ENCODE measurements around the gene PHLPP1. TPM values are rescaled to one million over a fixed set of nuclear protein-coding genes. Genes with fewer than 3 reads are reported as not detected.

Gene PHLPP1
- polyA plus RNA-seq, 2 of the 4 experiments (the other 2 are of a cell fraction): 6.5 to 12.1 TPM

DNA sequence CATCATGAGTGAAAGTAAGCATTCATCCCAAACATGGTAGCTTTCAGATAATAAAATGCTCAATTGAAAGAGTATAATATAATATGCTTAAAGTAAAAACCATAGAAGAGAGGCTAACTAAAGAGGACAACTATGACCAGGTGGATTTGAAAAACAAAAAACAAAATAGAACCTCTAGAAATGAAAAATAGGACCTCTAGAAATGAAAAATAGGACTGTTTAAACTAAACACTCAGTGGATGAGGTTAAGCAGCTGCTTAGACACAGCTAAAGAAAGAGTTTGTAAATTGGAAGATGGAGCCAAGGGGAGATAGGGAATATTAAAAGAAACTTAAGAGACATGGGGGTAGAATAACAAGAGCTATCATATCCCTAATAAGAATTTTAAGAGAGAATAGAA is 302.6 kb downstream of the PHLPP1 start:
- Histone ChIP-seq H3K4me3 (no peak overlapping the region), H3K4me1 (no peaks in the 10 kb centered on the region), H3K27ac (no peak overlapping the region), H3K4me2 (no peak overlapping the region), H3K9me3 (peaks cover 5% of the 10 kb centered on the region; the same call in 1 of the 3 replicates)
- no peak for FAIRE-seq
- no peak for ATAC-seq
- POLR2A ChIA-PET: no interaction called here
- DNase-seq (ENCODE audit: low read depth in 1 of 2, low spot score in 1 of 2): no peak
- TF ChIP-seq RARB (CRISPR knock-in tag; IDR thresholded peaks at IDR 0.05): no peak
- TF ChIP-seq REST (IDR thresholded peaks at IDR 0.05): no peak
- TF ChIP-seq NPAS2 (CRISPR knock-in tag; IDR thresholded peaks at IDR 0.05; ENCODE audit: borderline replicate concordance): no peak
- TF ChIP-seq, protein P1, sequence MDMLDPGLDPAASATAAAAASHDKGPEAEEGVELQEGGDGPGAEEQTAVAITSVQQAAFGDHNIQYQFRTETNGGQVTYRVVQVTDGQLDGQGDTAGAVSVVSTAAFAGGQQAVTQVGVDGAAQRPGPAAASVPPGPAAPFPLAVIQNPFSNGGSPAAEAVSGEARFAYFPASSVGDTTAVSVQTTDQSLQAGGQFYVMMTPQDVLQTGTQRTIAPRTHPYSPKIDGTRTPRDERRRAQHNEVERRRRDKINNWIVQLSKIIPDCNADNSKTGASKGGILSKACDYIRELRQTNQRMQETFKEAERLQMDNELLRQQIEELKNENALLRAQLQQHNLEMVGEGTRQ (IDR thresholded peaks at IDR 0.05): no peak
- no peak for TF ChIP-seq MYC (IDR thresholded peaks at IDR 0.05; ENCODE audit: borderline replicate concordance, low read length)
- no peak for TF ChIP-seq HES2 (IDR thresholded peaks at IDR 0.05)
- no peak for TF ChIP-seq PBX3 (IDR thresholded peaks at IDR 0.05)
- no peak for TF ChIP-seq RFX5 (IDR thresholded peaks at IDR 0.05)
- no peak for TF ChIP-seq GATA3 (IDR thresholded peaks at IDR 0.05; ENCODE audit: borderline replicate concordance)
- TF ChIP-seq E2F6 (IDR thresholded peaks at IDR 0.05; ENCODE audit: borderline replicate concordance, low read depth): no peak
- TF ChIP-seq, protein P2, sequence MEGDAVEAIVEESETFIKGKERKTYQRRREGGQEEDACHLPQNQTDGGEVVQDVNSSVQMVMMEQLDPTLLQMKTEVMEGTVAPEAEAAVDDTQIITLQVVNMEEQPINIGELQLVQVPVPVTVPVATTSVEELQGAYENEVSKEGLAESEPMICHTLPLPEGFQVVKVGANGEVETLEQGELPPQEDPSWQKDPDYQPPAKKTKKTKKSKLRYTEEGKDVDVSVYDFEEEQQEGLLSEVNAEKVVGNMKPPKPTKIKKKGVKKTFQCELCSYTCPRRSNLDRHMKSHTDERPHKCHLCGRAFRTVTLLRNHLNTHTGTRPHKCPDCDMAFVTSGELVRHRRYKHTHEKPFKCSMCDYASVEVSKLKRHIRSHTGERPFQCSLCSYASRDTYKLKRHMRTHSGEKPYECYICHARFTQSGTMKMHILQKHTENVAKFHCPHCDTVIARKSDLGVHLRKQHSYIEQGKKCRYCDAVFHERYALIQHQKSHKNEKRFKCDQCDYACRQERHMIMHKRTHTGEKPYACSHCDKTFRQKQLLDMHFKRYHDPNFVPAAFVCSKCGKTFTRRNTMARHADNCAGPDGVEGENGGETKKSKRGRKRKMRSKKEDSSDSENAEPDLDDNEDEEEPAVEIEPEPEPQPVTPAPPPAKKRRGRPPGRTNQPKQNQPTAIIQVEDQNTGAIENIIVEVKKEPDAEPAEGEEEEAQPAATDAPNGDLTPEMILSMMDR (IDR thresholded peaks at IDR 0.05): no peak
- no peak for TF ChIP-seq CBX2 (IDR thresholded peaks at IDR 0.05; ENCODE audit: borderline replicate concordance, low read depth)
- CTCF ChIA-PET: interaction anchor here (3.9 to 7.8 kb wide), 2 partner anchors 307 to 422 kb away, joined by 20 to 77 read pairs; no protein-coding TSS in a partner anchor

DNA sequence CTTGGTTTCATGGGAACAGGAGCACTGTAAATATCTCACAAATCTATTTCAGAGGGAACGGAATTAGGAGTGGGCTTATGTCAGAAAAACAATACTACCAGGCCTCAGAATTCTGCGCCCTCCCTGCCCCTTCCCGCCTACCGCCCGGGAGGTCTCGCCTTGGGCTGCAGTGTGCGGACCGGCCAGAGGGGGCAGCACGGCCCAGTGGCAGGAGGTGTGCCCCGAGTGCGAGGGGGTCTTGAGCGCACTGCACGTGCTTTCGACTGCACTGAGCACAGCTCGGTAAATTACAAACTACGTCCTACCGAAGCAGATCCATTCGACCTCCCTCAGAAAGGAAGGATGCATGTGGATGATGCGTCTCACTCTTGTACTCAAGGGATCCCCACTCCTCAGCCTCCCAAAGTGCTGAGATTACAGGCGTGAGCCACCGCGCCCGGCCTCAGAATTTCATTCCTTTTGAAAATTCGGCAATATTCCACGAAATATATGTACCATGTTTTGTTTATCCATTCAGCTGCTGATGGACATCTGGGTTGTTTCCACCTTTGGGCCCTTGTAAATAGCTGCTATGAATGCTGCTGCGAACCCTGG is 307.2 kb downstream of the PHLPP1 start:
- no peak for TF ChIP-seq POLR2A (IDR thresholded peaks at IDR 0.05; ENCODE audit: low read length)
- TF ChIP-seq RFX5 (IDR thresholded peaks at IDR 0.05): no peak
- no peak for TF ChIP-seq HOXA7 (CRISPR knock-in tag; IDR thresholded peaks at IDR 0.05)
- ChIA-PET CTCF (interaction anchor here (0.7 to 1.8 kb wide), 4 partner anchors 13 to 416 kb away, joined by 3 to 5 read pairs (median 4); no protein-coding TSS in a partner anchor), POLR2A (no interaction called here)
- 73% methylated on average over 16 of the region's 26 CpGs for WGBS (ENCODE audit: missing lambda C conversion rate)
- no peaks in the 10 kb centered on the region for H3K4me1 ChIP-seq
- H3K4me2 ChIP-seq: no peak overlapping the region
- no peak overlapping the region for H3K4me3 ChIP-seq
- FAIRE-seq (no peak), DNase-seq (ENCODE audit: low read depth in 1 of 2, low spot score in 1 of 2) (no peak), ATAC-seq (peak in 1 of 2 experiments; percentile 62; a peak in 2 of 6 replicates)
- no peak overlapping the region for H3K27ac ChIP-seq
- H3K9me3 ChIP-seq: peaks cover 5% of the 10 kb centered on the region; the same call in 1 of the 3 replicates
